ENCODE results near the gene TAF1C. TPM values are rescaled to one million over a fixed set of nuclear protein-coding genes. Genes with fewer than 3 reads are reported as not detected.

Gene TAF1C
- total RNA-seq, 1 donor from 2014 or later, result 74.7 TPM

DNA sequence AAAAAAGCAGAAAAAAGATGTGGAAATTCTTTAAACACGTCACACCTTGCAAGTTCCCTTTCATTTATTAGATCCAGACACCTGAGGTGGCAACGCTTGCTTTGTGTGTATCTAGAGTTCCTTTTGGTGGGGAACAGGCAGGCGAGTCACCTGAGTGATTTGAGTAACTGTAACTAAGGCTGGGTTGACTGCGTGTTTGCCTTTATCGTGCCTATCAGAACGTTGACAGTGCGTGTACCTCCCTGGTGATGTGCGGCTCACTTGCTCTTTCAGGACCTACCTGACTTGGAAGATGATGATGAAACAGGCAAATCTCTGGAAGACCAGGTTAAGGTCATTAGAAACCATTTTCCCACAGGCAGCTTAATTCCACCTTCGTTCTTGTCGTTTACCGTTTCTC lies 12.5 kb downstream of the TAF1C start:
- Mint-ChIP-seq H3K36me3 (ENCODE audit: unreplicated experiment) (peaks cover 5% of the 10 kb centered on the region), H3K27me3 (ENCODE audit: unreplicated experiment) (peaks cover 5% of the 10 kb centered on the region), H3K4me3 (ENCODE audit: unreplicated experiment) (no peak overlapping the region), H3K9me3 (ENCODE audit: unreplicated experiment) (peaks cover 1% of the 10 kb centered on the region), H3K4me1 (ENCODE audit: low read depth, unreplicated experiment) (peaks cover 1% of the 10 kb centered on the region), H3K27ac (ENCODE audit: unreplicated experiment) (no peak overlapping the region)
- no peak for DNase-seq
- no peak for TF ChIP-seq CTCF (IDR thresholded peaks at IDR 0.05; ENCODE audit: partially characterized antibody, unreplicated experiment)

GRCh38 chr16:84169765-84170310 lies 17.0 kb downstream of the TAF1C start:
- no peaks in the 10 kb centered on the region for H3K4me1 Mint-ChIP-seq (ENCODE audit: low read depth, unreplicated experiment)
- no peak for DNase-seq
- TF ChIP-seq CTCF (IDR thresholded peaks at IDR 0.05; ENCODE audit: partially characterized antibody, unreplicated experiment), result no peak
- H3K4me3 Mint-ChIP-seq (ENCODE audit: unreplicated experiment), result no peak overlapping the region
- peaks cover 5% of the 10 kb centered on the region for H3K36me3 Mint-ChIP-seq (ENCODE audit: unreplicated experiment)
- H3K27ac Mint-ChIP-seq (ENCODE audit: unreplicated experiment), result no peak overlapping the region
- no peaks in the 10 kb centered on the region for H3K9me3 Mint-ChIP-seq (ENCODE audit: unreplicated experiment)
- peaks cover 5% of the 10 kb centered on the region for H3K27me3 Mint-ChIP-seq (ENCODE audit: unreplicated experiment)

- DNase-seq, result no peak
- Mint-ChIP-seq H3K4me1 (ENCODE audit: low read depth, unreplicated experiment) (no peaks in the 10 kb centered on the region), H3K27ac (ENCODE audit: unreplicated experiment) (no peak overlapping the region), H3K36me3 (ENCODE audit: unreplicated experiment) (peaks cover 5% of the 10 kb centered on the region), H3K27me3 (ENCODE audit: unreplicated experiment) (peaks cover 3% of the 10 kb centered on the region), H3K9me3 (ENCODE audit: unreplicated experiment) (no peaks in the 10 kb centered on the region), H3K4me3 (ENCODE audit: unreplicated experiment) (no peak overlapping the region)
- TF ChIP-seq CTCF (IDR thresholded peaks at IDR 0.05; ENCODE audit: partially characterized antibody, unreplicated experiment), result no peak
These were observed 19.8 kb downstream of the TAF1C start for GRCh38 chr16:84166796-84167695.

DNA sequence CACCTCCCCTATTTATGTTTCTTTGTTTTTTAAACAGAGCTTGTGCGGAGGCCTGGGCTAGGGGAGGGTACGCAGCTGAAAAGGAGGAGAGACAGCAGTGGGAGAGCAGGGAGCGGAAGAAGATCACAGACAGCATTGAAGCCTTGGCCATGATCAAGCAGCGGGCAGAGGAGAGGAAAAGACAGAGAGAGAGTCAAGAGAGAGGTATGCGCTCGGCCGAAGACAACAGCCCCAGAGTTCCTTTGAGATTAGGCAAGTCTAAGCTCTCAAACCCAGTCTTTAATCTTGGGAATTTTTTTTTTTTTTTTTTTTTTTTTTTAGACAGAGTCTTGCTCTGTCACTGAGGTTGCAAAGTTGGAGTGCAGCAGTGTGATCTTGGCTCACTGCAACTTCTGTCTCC lies 21.1 kb downstream of the TAF1C start:
- Mint-ChIP-seq H3K9me3 (ENCODE audit: unreplicated experiment) (no peaks in the 10 kb centered on the region), H3K4me1 (ENCODE audit: low read depth, unreplicated experiment) (no peaks in the 10 kb centered on the region), H3K27ac (ENCODE audit: unreplicated experiment) (no peak overlapping the region), H3K27me3 (ENCODE audit: unreplicated experiment) (peaks cover 2% of the 10 kb centered on the region), H3K4me3 (ENCODE audit: unreplicated experiment) (no peak overlapping the region), H3K36me3 (ENCODE audit: unreplicated experiment) (peaks cover 5% of the 10 kb centered on the region)
- no peak for TF ChIP-seq CTCF (IDR thresholded peaks at IDR 0.05; ENCODE audit: partially characterized antibody, unreplicated experiment)
- DNase-seq, result no peak

DNA sequence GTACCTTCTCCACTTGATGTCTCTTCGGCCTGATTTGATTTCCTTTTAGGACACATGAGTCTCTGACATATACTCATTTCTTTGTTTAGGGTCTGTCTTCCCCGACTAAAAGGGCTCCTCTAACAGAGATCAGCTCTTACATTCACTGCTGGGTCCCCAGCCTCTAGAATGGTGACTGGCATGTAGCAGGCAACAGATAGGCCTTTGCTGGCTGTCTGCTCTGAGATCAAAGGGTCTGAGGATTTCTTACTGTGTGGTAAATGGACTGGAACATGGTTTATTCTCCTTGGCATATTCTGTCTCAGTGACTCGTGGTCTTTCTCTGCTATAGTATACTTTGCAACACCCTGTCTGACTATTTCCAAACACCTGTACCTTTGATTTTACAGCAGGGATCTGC lies 25.1 kb downstream of the TAF1C start:
- Mint-ChIP-seq H3K27ac (ENCODE audit: unreplicated experiment) (no peak overlapping the region), H3K9me3 (ENCODE audit: unreplicated experiment) (no peaks in the 10 kb centered on the region)
- no peak for TF ChIP-seq CTCF (IDR thresholded peaks at IDR 0.05; ENCODE audit: partially characterized antibody, unreplicated experiment)

More for the DNA sequence above, 25.1 kb downstream of the TAF1C start:
- no peaks in the 10 kb centered on the region for H3K36me3 Mint-ChIP-seq (ENCODE audit: unreplicated experiment)
- H3K27me3 Mint-ChIP-seq (ENCODE audit: unreplicated experiment), result no peaks in the 10 kb centered on the region
- DNase-seq, result no peak
- H3K4me3 Mint-ChIP-seq (ENCODE audit: unreplicated experiment), result no peak overlapping the region
- H3K4me1 Mint-ChIP-seq (ENCODE audit: low read depth, unreplicated experiment), result no peaks in the 10 kb centered on the region

Measured in glutamatergic neuron (in vitro differentiated cells).